BE2C (cell line): Measurements from ENCODE around the gene TRMT61A.
A peak's percentile ranks its signal among the peaks of the same experiment; 100 is the strongest.

Source experiments
- DNase-seq: peaks from one replicate; pipeline ENCODE4 v3.0.0-alpha.2; 2020
- H3K27me3 ChIP-seq: fragments of 250-450 bp; sonication (Bioruptor Pico); 2 replicates; pipeline ENCODE4 v1.5.1; 2020; ENCODE audit warnings: mild to moderate bottlenecking
- H3K36me3 ChIP-seq: fragments of 250-450 bp; sonication (Bioruptor Pico); 2 replicates; pipeline ENCODE4 v1.5.1; 2020; ENCODE audit warnings: mild to moderate bottlenecking
- H3K4me1 ChIP-seq: fragments of 250-450 bp; sonication (Bioruptor Pico); 2 replicates; pipeline ENCODE4 v1.5.1; 2020
- H3K4me3 ChIP-seq: 2 replicates; pipeline ENCODE4 v1.5.1; 2011; ENCODE audit warnings: low read depth, low read length
- H3K9me3 ChIP-seq: fragments of 250-450 bp; sonication (Bioruptor Pico); 2 replicates; pipeline ENCODE4 v1.5.1; 2020
- CTCF ChIP-seq: IDR thresholded peaks from 2 replicates; pipeline ENCODE4 v1.5.1; 2012; ENCODE audit warnings: mild to moderate bottlenecking, low read depth, low read length

Gene TRMT61A

GRCh38 chr14:103537175-103537990 lies 8.4 kb downstream of the TRMT61A start:
- no peak for DNase-seq
- Histone ChIP-seq H3K4me3 (no peak overlapping the region), H3K4me1 (peaks cover 7% of the 10 kb centered on the region), H3K27me3 (no peaks in the 10 kb centered on the region), H3K9me3 (no peaks in the 10 kb centered on the region), H3K36me3 (peaks cover 36% of the 10 kb centered on the region)
- TF ChIP-seq CTCF = no peak

- peaks cover 16% of the 10 kb centered on the region for H3K4me1 ChIP-seq
- no peak overlapping the region for H3K4me3 ChIP-seq
Observed at GRCh38 chr14:103538291-103539055, 9.5 kb downstream of the TRMT61A start.

GRCh38 chr14:103539056-103539825 lies 10.2 kb downstream of the TRMT61A start:
- Histone ChIP-seq H3K4me1 (peaks cover 24% of the 10 kb centered on the region), H3K9me3 (no peaks in the 10 kb centered on the region), H3K27me3 (no peaks in the 10 kb centered on the region), H3K4me3 (no peak overlapping the region), H3K36me3 (peaks cover 18% of the 10 kb centered on the region)
- no peak for TF ChIP-seq CTCF
- DNase-seq = no peak

More at GRCh38 chr14:103538291-103539055, 9.5 kb downstream of the TRMT61A start:
- H3K36me3 ChIP-seq = peaks cover 25% of the 10 kb centered on the region
- no peaks in the 10 kb centered on the region for H3K27me3 ChIP-seq
- no peak for DNase-seq
- no peaks in the 10 kb centered on the region for H3K9me3 ChIP-seq
- TF ChIP-seq CTCF = no peak

GRCh38 chr14:103540821-103541708 lies 12.1 kb downstream of the TRMT61A start:
- Histone ChIP-seq H3K4me1 (peaks cover 29% of the 10 kb centered on the region), H3K4me3 (no peak overlapping the region), H3K9me3 (no peaks in the 10 kb centered on the region), H3K27me3 (no peaks in the 10 kb centered on the region), H3K36me3 (peaks cover 5% of the 10 kb centered on the region; the same call in 1 of the 2 replicates)
- TF ChIP-seq CTCF = no peak
- DNase-seq = no peak

GRCh38 chr14:103541709-103542604 lies 13.0 kb downstream of the TRMT61A start:
- peak; percentile 21 for DNase-seq
- Histone ChIP-seq H3K4me1 (peaks cover 29% of the 10 kb centered on the region), H3K9me3 (no peaks in the 10 kb centered on the region), H3K4me3 (no peak overlapping the region), H3K36me3 (no peaks in the 10 kb centered on the region; the same call in 1 of the 2 replicates), H3K27me3 (no peaks in the 10 kb centered on the region)
- no peak for TF ChIP-seq CTCF
